IPS DF 19.7 (cell line): ENCODE data around the gene FADS1.

Source experiments
- DNase-seq: peaks from one replicate; pipeline ENCODE4 v3.0.0-alpha.2; 2013; ENCODE audit warnings: low read depth, low spot score

Gene FADS1

DNA sequence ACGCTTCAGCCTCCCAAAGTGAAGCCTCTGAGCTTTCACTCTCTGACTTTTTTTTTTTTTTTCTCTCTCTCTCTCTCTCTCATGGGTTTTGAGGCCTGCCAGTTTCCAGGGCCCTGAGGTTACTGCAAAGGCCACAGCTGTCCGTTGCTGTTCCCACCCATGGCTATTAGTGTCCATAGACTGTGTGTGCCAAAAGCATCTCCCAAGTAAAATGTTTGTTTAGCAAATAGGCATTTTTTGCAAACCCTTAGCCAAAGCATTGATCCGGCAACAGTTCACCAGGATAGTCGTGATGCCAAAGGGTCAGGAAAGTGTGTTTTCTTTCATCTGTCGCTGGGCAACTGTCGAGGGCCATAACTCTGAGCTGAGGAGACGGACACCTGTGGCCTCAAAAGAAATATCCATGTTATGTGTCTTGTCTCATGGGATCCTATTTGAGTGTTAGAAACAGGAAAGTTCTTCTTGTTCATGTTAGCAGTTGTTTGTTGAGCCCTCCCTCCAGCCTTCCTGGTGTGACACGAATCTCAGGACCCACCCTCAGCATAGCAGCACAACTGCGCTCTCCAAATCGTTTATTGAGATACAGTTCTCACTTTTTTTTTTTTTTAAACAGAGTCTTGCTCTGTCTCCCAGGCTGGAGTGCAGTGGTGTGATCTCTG lies 29.7 kb upstream of the FADS1 start:
- DNase-seq = no peak

DNA sequence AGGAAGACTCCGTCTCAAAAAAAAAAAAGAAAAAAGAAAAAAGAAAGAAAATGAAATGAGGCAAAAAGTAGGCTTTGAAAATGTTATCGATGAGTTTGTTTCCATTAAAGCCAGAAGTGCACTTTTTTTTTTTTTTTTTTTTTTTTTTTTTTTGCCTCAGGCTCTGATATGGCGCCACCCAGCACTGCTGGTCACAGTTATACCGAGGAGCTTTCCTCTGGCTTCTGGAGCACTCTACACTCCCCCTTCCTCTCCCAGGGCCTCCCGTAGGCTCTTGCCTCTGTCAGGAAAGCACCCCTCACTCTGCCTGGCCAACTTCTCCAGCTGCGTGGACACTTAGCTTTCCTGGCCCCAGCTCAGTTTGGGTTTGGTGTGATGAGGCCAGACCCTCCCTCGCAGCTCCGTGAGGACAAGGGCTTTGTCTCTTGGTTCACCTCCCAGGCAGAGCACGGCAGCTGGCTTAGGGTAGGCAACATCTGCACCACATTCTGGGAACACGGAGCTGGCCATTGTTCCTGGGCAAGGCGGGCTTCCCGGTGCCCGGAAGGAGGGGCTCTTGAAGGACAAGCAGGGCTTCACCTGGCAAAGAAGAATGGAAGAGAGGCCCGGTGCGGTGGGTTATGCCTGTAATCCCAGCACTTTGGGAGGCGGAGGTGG lies 28.2 kb upstream of the FADS1 start:
- DNase-seq = no peak

DNA sequence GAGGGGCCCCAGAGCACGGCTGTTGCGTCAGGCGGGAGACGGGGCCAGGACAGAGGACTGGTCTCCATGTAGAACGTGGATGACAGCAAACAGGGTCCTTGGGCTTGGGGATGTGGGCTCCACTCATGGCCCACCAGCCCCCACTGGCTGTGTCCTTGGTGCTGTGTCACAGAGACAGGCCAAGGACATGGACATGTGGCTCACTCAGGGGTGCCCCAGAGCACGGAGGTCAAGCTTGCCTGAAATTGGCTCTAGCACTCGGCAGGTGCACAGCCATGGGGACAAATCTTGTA lies 25.7 kb upstream of the FADS1 start:
- DNase-seq = no peak

DNA sequence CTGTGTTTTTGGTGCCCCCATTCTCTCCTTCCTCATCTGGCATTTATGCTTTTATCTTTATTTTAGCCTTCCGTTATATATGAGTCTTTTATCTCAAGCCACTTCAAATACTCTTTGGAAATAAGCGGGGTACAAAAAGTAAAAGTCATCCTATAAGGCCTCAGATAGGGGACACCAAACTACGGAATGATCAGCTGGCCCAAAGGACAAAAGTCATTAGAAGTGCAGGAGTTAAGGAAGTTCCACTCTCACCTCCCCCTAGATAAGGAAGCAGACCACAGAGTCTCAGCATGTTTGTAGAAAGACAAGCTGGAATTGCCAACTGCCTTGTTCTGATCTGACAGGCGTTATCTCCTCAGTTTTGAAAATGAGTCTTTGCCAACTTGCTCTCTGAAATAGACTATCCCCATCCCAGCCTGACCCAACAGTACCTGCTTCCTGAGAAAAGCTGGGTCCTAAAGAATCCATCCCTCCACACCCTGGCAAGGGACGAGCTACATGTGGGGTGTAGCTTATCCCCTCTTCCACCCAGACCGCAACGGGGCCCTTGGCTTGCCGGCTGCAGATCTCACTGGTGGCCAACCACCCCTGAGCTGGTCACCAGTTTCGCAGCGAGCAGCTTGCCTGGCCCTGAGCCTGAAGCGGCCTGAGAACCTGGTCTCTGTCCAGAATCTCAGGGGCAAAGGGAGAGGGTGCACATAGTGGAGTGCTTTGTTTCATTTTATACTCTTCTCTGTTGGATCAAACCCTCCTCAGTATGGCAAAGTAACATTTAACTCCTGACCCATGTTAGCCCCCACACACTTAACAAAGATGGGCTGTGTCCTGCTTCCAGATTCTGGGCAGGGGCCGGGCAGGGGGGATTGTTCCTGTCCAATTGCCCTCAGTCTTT lies 25.1 kb upstream of the FADS1 start:
- DNase-seq = no peak

DNA sequence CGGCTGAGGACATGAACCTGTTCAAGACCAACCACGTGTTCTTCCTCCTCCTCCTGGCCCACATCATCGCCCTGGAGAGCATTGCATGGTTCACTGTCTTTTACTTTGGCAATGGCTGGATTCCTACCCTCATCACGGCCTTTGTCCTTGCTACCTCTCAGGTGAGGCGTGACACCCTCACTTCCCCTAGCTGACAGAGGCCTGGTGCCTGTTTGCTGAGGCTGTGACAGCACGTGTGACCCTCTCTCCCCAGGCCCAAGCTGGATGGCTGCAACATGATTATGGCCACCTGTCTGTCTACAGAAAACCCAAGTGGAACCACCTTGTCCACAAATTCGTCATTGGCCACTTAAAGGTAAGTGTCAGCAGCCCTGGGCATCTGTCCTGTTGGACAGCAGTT lies 23.6 kb upstream of the FADS1 start:
- DNase-seq = no peak

DNA sequence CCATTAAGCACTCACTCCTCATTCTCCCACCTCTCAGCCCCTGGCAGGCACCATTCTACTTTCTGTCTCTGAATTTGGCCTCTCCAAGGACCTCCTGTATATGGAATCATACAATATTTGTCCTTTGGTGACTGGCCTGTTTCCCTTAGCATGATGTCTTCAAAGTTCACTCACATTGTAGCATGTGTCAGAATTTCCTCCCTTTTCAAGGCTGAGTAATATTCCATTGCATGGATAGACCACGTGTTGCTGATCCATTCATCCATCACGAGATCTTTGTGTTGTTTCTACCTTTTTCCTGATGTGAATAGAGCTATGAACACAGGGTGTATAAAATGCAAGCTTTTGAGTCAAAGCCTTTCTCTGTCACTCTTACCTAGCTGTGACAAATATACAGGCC lies 22.9 kb upstream of the FADS1 start:
- DNase-seq = no peak

DNA sequence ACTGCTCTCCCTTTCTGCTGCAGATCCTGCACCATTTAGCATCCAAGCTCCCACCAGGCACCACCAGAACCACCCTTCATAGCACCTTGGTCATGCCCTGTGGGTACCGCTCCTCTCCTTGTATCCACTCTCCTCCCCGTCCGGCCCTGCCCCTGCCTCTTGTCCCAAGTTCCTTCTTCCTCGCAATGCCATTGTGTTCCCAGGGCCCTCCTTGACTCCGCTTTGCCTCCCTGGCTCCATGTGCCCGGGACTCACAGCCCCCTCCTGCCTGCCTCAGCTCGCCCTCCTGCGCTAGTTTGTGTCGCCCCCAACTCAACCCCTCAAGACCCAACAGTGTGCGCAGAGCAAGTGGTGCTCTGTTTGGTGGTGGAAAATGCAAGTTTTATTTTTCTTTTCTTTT lies 22.1 kb upstream of the FADS1 start:
- DNase-seq = no peak

DNA sequence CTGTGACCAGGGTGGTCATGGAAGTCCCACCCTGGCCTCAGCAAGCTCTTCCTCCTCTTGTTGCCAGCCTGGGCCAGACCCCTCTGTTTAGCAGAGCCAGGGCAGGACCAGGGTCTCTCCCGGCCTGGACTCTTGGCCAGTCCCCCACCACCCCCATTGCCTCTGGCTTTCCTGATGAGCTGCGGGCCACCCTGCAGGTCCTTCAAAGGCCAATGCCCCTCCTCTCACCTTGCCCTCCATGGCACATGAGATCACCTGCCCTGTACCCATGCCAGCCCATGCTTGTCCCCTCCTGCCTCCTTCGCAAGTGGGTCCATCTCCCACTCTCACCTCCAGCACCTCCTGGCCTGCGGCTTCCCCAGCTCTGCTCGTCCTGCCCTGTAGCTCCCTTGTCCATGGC lies 21.7 kb upstream of the FADS1 start:
- DNase-seq = no peak

DNA sequence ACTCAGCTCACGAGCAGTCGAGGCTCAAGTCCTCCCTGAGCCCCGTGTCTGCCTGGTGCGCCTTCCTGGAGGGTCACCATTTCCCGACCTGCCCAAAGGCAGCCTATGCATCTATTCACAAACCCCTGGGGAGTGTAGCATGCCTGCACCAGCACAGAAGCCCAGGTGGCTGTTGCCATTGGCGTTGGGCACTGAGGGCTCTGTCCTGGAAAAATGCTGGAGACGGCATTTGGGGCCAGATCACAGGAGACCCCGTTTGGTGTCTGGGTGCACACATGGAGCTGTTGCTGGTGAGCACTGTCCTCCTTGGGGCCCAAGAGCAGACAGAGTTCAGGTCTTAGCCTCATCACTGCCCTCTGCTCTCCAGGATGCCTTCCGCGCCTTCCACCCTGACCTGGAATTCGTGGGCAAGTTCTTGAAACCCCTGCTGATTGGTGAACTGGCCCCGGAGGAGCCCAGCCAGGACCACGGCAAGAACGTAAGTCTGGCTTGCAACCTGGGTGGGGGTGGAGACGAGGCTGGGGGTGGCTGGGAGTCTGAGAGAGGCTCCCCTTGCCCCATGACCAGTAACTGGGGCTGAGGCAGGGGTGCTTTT lies 20.7 kb upstream of the FADS1 start:
- DNase-seq = no peak

DNA sequence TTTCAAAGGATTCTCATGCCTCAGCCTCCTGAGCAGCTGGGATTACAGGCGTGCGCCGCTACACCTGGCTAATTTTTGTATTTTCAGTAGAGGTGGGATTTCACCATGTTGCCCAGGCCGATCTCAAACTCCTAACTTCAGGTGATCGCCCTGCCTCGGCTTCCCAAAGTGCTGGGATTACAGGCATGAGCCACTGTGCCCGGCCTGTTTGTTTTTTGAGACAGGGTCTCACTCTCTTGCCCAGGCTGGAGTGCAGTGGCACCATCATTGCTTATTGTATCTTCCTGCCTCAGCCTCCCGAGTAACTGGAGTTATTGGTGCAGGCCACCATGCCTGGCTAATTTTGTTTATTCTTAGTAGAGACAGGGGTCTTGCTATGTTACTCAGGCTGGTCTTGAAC lies 19.4 kb upstream of the FADS1 start:
- DNase-seq = no peak

DNA sequence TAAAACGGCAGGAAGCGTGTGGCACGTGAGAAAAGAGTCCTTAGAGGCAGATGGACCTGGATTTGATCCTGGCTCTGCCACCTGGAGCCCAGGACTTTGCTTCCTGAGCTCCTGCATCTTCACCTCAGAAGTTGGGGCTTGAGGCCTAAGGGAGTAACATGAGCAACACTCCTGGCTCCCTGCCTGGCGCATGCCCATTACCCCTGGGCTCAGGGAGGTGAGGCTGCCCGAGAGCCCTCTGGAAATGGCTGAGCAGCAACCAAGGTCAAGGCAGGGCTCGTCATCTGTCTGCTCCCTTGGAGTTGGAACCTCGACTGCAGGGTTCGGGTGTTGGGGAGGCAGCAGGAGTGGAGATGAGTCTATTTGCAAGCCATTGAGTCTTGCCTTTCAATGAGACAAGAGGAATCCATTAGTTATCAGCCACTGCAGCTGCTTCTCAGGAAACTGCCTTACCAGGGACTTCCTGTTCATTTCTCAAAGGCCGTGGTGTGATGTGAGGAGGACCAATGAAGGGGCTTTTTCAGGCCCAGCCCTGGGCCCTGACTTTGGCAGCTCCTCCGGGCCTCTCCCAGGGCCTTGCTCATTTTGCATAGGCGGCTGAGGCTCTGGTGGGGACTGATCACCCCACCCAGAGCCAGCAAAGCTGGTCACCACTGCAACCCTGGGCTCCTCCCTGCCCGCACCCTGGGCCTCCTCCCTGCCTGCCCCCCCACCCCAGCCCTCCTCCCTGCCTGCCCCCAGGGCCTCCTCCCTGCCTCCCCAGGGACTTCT lies 17.7 kb upstream of the FADS1 start:
- peak; percentile 73 for DNase-seq

DNA sequence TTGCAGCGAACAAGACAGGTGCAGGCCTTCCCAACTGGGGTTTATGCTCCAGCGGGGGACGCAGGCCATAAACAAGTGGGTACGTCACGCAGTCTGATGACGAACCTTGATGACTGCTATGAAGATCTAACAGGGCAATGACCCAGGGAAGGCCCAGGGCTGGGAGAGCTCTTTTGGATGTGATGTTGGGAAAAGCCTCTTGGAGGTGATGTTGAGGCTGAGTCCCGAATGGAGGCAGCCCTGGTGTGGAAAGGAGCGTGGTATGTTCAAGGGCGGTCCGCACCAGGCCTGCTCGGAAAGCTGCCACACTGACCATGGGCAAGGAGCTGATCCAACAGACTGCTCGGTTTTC lies 17.1 kb upstream of the FADS1 start:
- DNase-seq = no peak

DNA sequence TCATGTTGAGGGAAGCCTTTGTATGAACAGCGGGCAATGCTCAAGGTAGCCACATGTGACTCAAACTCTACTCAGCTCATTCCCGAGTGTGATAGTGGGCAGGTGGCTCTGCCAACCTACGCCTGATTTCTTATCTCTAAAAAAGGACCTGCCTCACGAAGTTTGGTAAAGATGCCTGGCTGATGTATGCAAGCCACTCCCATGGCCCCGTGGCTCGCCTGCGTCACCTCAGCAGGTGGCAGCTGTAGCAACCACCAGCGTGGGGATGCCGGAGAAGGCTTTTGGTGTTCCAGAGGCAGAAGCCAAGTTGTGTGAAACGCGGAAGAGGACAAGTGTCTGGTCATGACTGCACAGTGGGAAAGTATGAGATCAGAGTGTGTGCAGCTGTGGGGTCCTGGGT lies 16.7 kb upstream of the FADS1 start:
- DNase-seq = no peak

DNA sequence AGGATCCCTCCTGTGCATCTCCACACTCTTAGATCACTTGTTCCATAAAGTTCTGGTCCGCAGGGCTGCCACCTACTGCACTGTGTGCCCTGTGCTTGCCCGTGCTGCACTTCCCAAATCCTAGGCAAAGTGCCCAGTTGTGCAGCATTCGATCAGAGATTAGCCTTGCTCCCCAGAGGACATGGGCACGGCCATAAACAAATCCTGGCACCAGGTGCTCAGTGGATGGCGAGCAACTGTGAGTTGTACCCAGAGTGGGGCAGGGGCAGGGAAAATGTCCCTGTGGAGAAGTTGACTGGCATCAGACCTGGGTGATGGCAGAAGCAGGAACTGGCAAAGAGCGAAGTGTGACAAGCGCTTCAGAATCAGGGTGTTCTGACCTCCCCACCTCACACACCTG lies 16.0 kb upstream of the FADS1 start:
- no peak for DNase-seq

DNA sequence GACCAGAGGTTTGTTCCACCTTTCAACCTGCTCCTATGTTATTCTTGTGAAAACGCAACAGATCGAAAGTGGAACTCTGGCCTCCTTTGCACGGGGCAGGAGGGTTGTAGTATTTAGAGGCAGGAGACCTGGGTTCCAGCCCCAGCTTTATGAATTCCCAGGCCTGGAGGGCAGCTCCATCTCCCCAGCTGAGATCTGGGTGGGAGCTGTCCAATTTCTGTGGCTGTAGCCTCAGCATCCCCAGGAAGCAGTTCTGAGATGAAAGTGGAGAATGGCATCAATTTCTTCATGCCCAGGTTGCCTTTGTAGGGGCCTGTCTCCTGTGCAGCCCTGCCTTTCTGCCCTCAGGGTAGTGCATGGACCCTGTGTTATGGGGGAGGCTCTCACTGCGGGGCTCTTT lies 15.4 kb upstream of the FADS1 start:
- DNase-seq = no peak

DNA sequence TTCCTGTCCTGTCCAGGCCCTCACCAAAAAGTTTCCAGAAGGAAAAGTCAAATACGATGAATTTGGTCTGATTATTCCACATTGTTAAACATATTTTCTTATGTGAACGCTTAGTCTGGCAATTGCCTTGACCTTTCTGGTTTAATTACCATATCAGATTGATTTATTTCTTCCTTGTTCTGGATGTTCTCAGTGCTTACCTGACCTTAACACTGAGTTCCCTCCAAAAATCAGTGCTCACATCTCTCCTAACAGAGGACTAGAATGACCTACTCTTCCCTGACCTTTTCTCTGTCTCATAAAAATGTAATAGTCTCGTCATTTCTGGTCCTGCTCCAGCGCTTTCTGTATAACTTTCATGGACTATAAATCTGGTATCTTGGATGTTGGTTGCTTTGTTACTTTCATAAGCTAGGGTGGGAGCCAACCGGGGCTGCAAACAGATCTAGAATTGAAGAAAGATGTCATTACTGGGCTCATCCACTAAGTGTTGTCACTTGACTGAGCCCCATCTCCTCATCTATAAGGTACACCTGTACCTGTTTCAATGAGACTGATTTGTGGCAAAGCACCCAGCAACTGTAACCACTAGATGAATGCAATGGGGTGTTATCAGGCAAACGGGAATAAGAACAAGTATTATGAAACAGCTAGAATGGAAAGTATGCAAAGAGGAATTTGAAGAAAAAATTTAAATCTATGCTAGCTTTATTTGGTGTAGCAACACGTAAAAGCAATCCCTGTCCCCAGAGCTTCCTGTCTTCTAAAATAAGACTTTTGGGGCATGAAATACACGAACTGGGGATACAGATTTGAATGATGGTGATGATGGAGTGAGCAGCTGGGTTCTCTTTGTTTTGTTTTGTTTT lies 13.7 kb upstream of the FADS1 start:
- no peak for DNase-seq

DNA sequence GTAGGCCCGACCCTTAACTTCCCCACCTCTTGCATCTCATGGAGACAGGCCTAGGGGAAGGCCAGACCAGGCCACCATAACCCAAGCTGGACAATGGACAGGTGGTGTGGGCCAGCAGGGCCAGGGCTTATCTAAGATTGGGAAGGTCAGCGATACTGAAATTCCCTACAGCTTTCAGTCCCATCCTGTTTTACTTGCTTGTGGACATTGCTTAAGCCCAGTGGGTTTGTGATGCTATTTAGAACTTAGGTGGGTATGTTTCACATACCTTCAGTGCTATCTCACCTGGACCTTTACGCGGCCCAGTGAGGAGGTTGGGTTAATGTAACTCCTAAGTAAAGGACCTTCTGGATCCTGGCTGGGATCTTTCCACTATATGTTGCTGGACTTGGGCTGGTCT lies 13.0 kb upstream of the FADS1 start:
- no peak for DNase-seq

DNA sequence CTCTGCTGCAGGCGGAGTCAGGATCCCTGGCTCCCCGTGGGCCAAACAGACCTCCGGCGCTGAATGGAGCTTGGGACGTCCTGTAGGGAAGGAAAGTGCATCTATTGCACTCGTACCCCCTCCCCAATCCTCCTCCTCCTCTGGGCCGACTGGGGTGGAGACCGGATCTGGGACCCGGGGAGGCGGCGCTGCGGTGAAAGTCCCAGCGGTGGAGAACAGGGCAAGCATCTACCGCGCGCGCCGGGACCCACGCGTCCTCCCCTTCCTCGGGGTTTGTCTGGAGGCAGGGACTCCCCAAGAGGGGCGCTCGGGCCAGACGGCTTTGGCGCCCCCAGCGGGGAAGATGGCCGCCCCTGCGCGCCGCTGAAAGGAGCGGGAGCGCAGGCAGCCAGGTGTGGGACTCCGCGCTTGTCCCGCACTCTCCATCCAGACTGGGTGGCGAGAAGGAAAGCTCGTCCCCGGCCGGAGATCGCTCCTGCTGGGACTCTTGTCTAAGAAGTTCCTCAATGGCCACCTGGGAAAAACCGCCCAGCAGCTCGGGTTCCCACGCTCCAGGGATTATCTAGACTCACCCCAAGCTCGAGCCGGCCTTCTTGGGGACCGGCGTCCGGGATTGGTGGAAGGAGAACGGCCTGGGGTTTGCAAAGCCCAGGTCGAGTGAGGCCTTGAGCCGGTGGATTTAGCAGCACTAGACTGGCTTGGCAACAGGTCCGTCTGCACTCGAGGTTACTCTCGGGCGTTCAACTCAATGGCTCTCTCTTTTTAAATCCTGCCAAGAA lies 12.0 kb upstream of the FADS1 start:
- DNase-seq = no peak

DNA sequence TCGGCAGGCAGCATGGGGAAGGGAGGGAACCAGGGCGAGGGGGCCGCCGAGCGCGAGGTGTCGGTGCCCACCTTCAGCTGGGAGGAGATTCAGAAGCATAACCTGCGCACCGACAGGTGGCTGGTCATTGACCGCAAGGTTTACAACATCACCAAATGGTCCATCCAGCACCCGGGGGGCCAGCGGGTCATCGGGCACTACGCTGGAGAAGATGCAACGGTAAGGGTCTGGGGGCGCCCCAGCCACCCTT lies 11.5 kb upstream of the FADS1 start:
- no peak for DNase-seq

DNA sequence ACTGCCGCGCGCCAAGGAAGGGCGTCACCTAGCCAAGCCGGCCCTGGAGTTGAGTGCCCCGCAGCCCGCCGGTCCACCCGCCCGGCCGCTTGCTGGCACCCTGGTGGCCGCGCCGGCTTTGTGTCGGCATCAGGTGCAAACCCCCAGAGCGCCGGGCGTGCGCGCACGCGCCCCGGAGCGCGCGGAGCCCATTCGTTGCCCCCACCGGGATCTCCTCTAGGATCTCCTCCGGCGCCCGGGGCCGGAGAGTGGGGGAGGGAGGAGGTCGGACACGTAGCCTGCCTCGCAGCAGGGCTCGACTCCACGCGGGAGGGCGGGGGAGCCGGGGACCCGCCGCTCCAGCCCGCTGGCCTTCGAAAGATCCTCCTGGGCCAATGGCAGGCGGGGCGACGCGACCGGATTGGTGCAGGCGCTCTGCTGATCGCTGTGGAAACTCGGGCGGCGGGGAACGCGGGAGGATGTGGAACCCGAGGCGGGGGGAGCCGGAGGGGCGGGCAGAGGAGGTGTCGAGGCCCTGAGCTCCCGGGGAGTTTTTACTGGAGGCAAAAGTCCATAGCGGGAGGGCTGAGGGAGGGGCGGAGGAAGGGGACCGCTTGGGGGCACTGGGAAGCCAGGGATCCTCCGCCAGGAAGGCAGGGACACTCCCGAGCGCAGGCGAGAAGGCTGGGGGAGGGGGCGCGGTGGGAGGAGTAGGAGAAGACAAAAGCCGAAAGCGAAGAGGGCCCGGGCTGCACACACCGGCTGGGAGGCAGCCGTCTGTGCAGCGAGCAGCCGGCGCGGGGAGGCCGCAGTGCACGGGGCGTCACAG lies 11.0 kb upstream of the FADS1 start, which contains the start of gene FADS2:
TSS of gene FADS2 (plus strand) at position 730 of the 808 bp plus-strand sequence. CDS start 91 bp downstream, outside the sequence.
- peak; percentile 79 for DNase-seq
